SU-DHL-6 (cell line): ENCODE results near the gene GAS5.

Source experiments
- CTCF ChIP-seq: fragments of 200-600 bp; sonication (generic); IDR thresholded peaks from one replicate; pipeline ENCODE4 v1.5.1; 2017; ENCODE audit warnings: antibody characterized with exemption, mild to moderate bottlenecking, low read length, moderate library complexity; ENCODE audit not compliant: insufficient read depth, poor library complexity, severe bottlenecking
- EZH2phosphoT487 ChIP-seq: fragments of 200-600 bp; sonication (generic), shearing (Covaris generic); conservative IDR thresholded peaks from 2 replicates; pipeline ENCODE4 v1.6.1; 2018; ENCODE audit warnings: mild to moderate bottlenecking, antibody characterized with exemption, low read length, moderate library complexity, mixed read lengths

DNA sequence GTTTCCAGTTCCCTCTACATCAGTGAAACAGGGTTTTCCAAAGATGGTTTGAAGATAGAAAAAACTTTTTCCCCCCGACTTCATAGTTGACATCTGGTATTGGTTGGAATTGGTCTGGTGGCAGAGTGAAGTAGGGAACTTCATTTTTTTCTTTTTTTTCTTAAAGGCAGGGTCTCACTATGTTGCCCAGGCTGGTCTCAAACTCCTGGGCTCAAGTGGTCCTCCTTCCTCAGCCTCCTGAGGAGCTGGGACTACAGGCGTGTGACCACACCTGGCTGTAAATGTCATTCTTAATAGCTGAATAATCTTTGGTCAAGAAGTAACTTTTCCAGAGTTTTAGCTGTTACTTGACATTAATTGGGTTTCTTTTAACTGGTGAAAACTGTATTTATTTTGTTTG, 22.1 kb upstream of the GAS5 start:
- TF ChIP-seq CTCF (no peak), EZH2phosphoT487 (no peak)
